Neural progenitor cell (in vitro differentiated cells): Measurements from ENCODE around the gene DLGAP4.

Source experiments
- CTCF ChIP-seq: fragments of 200-600 bp; sonication (generic); IDR thresholded peaks from 2 replicates; pipeline ENCODE4 v1.5.1; 2017; ENCODE audit warnings: antibody characterized with exemption, mild to moderate bottlenecking
- EZH2 ChIP-seq: fragments of 200-600 bp; sonication (generic); IDR thresholded peaks from 2 replicates; pipeline ENCODE4 v1.6.1; 2017; ENCODE audit warnings: antibody characterized with exemption, mild to moderate bottlenecking, moderate library complexity

GRCh38 chr20:36318166-36318565 is 12.0 kb downstream of the DLGAP4 start:
- no peak for TF ChIP-seq CTCF
- no peak for TF ChIP-seq EZH2
